ENCODE data around the gene ZNF628. TPM values are rescaled to one million over a fixed set of nuclear protein-coding genes. Genes with fewer than 3 reads are reported as not detected.

The ZNF628 gene
- total RNA-seq, result 10 to 100 TPM in 1 of 2 donors, 1 to 10 TPM in 1; 8.0 to 10.3 TPM
- long read RNA-seq, transcript ZNF628-201 (1 exons, 3,177 nt), result major isoform, 8 of 8 reads
- long read RNA-seq, partial matches to known transcripts, result 0 of 8 reads
- long read RNA-seq, other reads (novel, unspliced or antisense), result 0 of 8 reads

DNA sequence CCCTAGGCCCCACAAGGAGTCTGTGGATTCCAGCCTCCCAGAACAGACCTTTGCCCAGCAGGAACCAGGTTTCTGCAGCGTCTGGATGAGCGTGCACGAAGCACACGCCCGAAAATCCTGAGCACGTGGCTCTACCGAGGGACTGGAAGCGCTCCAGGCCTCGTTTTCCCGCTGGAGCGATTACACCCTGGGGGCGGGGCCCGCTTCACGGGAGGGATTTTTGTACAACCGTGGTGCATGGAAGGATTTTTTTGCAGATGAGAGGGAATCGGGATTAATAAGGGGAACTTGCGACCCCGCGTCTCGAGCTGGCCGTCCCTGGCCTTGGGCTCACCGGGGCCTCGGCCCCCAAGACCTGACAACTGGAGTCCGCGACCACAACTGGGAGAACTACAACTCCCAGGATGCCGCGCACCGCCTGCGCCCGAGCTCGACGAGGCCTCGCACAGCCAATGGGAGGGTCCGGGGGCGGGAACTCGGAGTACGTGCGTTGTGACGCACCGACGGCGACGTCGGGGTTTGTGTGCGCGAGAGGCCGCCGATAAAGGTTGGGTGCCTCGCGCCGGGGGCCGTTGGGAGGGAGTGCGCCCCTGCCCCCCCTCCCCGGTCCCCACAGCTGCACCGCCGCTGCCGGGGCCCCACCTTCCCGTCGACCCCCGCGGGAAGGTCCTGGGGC is at the start of gene ZNF628:
TSS of gene ZNF628 (plus strand) at position 518 of the 676 bp plus-strand sequence. CDS start 3,294 bp downstream, outside the sequence.
- peak; percentile 94 for ATAC-seq
- peak; percentile 99 for DNase-seq
- intact Hi-C loops (cut with DNase I, micrococcal nuclease), result no loop called here

GRCh38 chr19:55431183-55431582 is 45.2 kb upstream of the ZNF628 start:
- DNase-seq, result no peak
- intact Hi-C loops (cut with DNase I, micrococcal nuclease), result no loop called here
- no peak for ATAC-seq

- ATAC-seq, result no peak
- intact Hi-C loops (cut with DNase I, micrococcal nuclease), result no loop called here
Measured at GRCh38 chr19:55432241-55432959, 44.0 kb upstream of the ZNF628 start.

DNA sequence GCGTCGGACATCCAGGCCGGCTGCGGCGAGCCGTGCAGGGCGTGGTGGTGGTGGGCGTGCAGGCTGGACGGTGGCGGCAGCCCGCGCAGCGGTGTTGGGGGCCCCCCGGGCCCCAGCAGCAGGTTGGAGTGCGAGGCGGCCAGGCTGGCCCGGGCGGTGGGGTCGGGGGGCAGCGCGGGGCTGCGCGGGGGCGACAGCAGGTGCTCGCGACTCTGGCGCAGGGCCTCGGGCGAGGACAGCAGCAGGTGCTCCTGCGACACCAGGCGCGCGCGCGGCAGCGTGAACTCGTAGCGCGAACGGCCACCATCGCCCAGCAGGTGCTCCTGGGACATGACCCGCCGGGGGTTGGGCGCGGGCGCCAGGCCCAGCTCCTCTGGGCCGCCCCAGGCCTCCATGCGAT is 43.1 kb upstream of the ZNF628 start:
- intact Hi-C loops (cut with DNase I, micrococcal nuclease), result no loop called here
- no peak for ATAC-seq

More at GRCh38 chr19:55432241-55432959, 44.0 kb upstream of the ZNF628 start:
- DNase-seq, result no peak

DNA sequence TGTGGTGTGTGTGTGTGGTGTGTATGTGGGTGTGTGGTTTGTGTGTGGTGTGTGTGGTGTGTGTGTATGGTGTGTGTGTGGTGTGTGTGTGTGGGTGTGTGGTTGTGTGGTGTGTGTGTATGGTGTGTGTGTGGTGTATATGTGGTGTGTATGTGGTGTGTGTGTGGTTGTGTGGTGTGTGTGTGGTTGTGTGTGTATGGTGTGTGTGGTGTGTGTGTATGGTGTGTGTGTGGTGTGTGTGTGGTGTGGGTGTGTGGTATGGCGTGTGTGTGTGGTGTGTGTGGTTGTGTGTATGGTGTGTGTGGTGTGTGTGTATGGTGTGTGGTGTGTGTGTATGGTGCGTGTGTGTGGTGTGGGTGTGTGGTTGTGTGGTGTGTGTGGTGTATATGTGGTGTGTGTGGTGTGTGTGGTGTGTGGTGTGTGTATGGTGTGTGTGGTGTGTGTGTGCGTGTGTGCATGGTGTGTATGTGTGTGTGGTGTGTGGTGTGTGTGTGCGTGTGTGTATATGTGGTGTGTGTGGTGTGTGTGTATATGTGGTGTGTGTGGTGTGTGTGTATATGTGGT is 42.0 kb upstream of the ZNF628 start:
- ATAC-seq, result no peak
- intact Hi-C loops (cut with DNase I, micrococcal nuclease), result no loop called here
- no peak for DNase-seq

More for the DNA sequence above, 43.1 kb upstream of the ZNF628 start:
- DNase-seq, result no peak

GRCh38 chr19:55435020-55435419 is 41.4 kb upstream of the ZNF628 start:
- ATAC-seq (no peak), DNase-seq (no peak)
- intact Hi-C loops (cut with DNase I, micrococcal nuclease), result no loop called here

DNA sequence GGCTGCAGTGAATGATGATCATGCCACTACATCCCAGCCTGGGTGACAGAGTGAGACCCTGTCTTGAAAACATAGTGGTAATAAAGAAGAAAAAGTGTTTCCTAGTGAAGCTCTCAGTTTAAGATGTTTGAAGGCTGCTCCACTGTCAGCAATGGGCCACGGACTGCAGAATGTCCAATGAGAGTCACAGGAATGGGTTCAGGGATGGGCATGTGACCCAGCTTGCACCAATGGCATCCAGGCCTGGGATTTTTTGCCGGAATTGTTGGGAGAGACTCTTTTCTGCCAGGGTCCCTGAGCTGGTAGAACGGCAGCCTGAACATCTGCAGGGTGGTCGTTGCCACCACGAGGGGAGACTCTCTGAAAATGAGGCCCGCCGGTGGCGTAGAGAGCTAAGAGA is 39.6 kb upstream of the ZNF628 start:
- intact Hi-C loops (cut with DNase I, micrococcal nuclease), result no loop called here
- DNase-seq (no peak), ATAC-seq (no peak)

DNA sequence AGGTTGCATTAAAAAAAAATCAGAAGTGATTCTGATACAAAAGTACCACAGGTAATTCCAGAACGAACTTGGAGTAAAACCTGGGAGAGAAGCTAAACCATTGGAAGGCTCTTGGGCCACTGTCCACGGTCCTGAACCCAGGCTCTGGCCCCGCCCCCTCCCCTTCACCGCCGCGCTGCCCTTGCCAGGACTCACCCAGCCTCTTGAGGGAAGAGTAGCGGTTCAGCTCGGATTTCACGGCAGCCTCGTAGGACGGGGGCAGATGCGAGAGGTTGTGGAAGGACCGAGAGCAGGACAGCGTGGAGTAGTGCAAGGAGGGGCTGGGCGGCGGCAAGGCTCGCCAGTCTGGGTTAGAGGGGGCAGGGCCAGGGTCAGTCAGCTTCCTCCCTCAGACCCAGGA is 39.0 kb upstream of the ZNF628 start:
- DNase-seq, result peak in 1 of 2 donors; percentile 63
- intact Hi-C loops (cut with DNase I, micrococcal nuclease), result no loop called here
- ATAC-seq, result peak; percentile 91

GRCh38 chr19:55439052-55439451 is 37.4 kb upstream of the ZNF628 start:
- ATAC-seq, result no peak
- DNase-seq, result no peak
- intact Hi-C loops (cut with DNase I, micrococcal nuclease), result no loop called here

- ATAC-seq (no peak), DNase-seq (no peak)
- intact Hi-C loops (cut with DNase I, micrococcal nuclease), result no loop called here
Measured at GRCh38 chr19:55440411-55441105, 35.9 kb upstream of the ZNF628 start.

- no peak for ATAC-seq
- intact Hi-C loops (cut with DNase I, micrococcal nuclease), result no loop called here
- no peak for DNase-seq
Measured at GRCh38 chr19:55441319-55441691, 35.1 kb upstream of the ZNF628 start.

DNA sequence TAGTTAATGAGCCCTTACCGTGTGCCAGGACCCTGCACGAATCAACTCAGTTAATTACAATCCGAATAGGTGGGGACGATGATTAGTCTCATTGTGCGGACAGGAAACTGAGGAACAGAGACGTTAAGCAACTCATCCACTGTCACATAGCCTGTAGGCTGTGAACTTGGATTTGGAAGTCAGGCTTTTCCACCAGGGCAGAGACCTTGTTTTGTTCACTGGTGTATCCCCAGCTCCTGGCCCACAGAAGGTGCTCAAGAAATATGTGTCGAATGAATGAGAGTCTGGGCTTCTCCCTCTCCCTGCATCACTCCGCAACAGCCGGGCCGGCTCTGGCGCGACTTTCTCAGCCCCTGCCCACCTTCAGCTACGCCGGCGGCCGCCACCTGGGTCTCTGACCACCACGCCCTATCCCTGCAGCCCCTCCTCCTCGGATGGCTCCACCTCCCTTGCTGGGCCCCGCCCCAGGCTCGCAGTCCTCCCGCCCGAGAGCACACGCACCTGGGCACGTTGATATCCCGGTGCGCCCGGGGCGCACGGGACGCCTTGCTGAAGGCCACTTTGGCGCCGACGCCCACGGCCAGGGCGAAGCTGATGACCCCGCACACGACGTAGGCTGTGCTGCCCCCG is 34.6 kb upstream of the ZNF628 start:
- ATAC-seq, result peak; percentile 59
- intact Hi-C loops (cut with DNase I, micrococcal nuclease), result no loop called here
- DNase-seq, result peak in 1 of 2 donors; percentile 35

- DNase-seq (no peak), ATAC-seq (peak; percentile 33)
- intact Hi-C loops (cut with DNase I, micrococcal nuclease), result no loop called here
Measured at GRCh38 chr19:55442372-55442961, 34.0 kb upstream of the ZNF628 start.

- intact Hi-C loops (cut with DNase I, micrococcal nuclease), result no loop called here
- ATAC-seq (no peak), DNase-seq (no peak)
Measured at GRCh38 chr19:55443045-55443823, 33.2 kb upstream of the ZNF628 start, which contains the start of gene SHISA7. TSS of gene SHISA7 (minus strand) at chr19:55443300. CDS start at chr19:55442863, 437 bp downstream.

DNA sequence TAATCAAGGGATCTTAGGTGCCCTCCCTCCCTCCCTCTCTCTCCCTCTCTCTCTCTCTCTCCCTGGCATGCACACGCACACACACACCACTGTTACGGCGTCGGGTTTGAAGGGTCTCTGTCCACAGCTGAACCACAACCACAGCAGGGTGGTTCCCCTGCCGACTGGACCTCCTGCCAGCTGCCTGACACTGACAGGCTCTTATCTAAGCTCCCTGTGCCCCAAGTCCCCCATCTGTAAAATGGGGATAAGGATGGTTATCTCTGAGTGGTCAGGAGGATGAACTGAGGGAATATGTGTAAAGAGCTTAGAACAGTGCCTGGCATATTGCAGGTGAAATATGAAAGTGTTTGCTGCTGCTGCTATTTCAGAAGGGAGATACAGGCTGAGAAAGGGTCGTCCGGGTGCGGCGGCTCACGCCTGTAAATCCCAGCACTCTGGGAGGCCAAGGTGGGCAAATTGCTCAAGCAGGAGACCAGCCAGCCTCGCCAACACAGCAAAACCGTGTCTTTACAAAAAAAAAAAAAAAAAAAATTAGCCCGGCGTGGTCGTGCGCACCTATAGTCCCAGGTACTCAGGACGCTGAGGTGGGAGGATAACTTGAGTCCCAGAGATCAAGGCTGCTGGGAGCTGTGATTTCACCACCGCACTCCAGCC is 32.5 kb upstream of the ZNF628 start:
- intact Hi-C loops (cut with DNase I, micrococcal nuclease), result no loop called here
- ATAC-seq, result no peak
- DNase-seq, result no peak

GRCh38 chr19:55444646-55445045 is 31.8 kb upstream of the ZNF628 start:
- no peak for ATAC-seq
- DNase-seq, result no peak
- intact Hi-C loops (cut with DNase I, micrococcal nuclease), result no loop called here

GRCh38 chr19:55446060-55446459 is 30.4 kb upstream of the ZNF628 start:
- ATAC-seq (no peak), DNase-seq (no peak)

More at GRCh38 chr19:55446060-55446459, 30.4 kb upstream of the ZNF628 start:
- intact Hi-C loops (cut with DNase I, micrococcal nuclease), result no loop called here
